Pancreas (tissue), 10 donors: Measurements from ENCODE around the gene DLG4. TPM values are rescaled to one million over a fixed set of nuclear protein-coding genes. Genes with fewer than 3 reads are reported as not detected.

Source experiments
- ATAC-seq, 4 donors: fragments of 200-7000 bp; cut with Tn5 transposase; one replicate each; pipeline versions ENCODE4 v1.8.0 to v1.9.1; 2020; ENCODE audit warnings: mild to moderate bottlenecking in 4 of 4, moderate library complexity in 4 of 4
- DNase-seq, 6 donors: peaks; one replicate each; pipeline ENCODE4 v3.0.0-alpha.2; 2020
- FAIRE-seq: peaks from 2 replicates; lab custom pipeline; 2012; peaks lifted over from hg19 to GRCh38; lab: Jason Lieb, UNC
- H3K27ac ChIP-seq, 4 donors: fragments of 200-600 bp; sonication (generic); 1 replicate in 3 of 4; 2 replicates in 1 of 4; pipeline versions ENCODE4 v1.5.0 to v1.8.0; 2020
- H3K27me3 ChIP-seq, 4 donors: fragments of 200-600 bp; one replicate each; pipeline ENCODE4 v1.8.0; 2021
- H3K36me3 ChIP-seq, 3 donors: fragments of 200-600 bp; sonication (generic) in 1 of 3; one replicate each; pipeline versions ENCODE4 v1.5.0 to v1.8.0; 2020 to 2021
- H3K4me1 ChIP-seq, 3 donors: fragments of 200-600 bp; one replicate each; pipeline ENCODE4 v1.8.0; 2021
- H3K4me3 ChIP-seq, 4 donors: fragments of 200-600 bp; sonication (generic) in 2 of 4; one replicate each; pipeline versions ENCODE4 v1.5.0 to v1.8.0; 2020 to 2021
- H3K9me3 ChIP-seq, 4 donors: fragments of 200-600 bp; one replicate each; pipeline ENCODE4 v1.8.0; 2021
- WGBS, 2 donors: extraction: QIAGEN DNeasy Blood & Tissue Kit; methylation state at CpG; one replicate each; pipeline ENCODE4 v1.1.7; 2013; 5-methylcytosine and 5-hydroxymethylcytosine counted together
- intact Hi-C, 3 donors: fragments of 100-400 bp; cut with DNase I; formaldehyde crosslinking; loops; one replicate each; pipeline versions ENCODE4 v1.11.1 to v1.14.2; 2022
- polyA plus RNA-seq, 2 donors: library from polyadenylated mRNA; stranded (reverse); fragments of 200-250 nt; gene quantifications; one replicate each; pipeline ENCODE4 v1.2.3, GENCODE V29; 2013
- total RNA-seq, 6 donors: library from RNA; stranded (reverse); fragmentation: NEBNext Ultra II Directional in 4 of 6; extraction: Animal tissue kit (Norgen Biotek cat#: 25700) in 4 of 6; gene quantifications; one replicate each; pipeline versions ENCODE4 v1.2.1 to v1.2.4, GENCODE V29; 2021 to 2023
- TF ChIP-seq, protein P1 (sequence below), 4 donors: fragments of 200-600 bp; sonication (generic) in 3 of 4; IDR thresholded peaks; one replicate each; pipeline versions ENCODE4 v1.5.0 to v1.8.0; 2021; ENCODE audit warnings: antibody characterized with exemption in 4 of 4
- donor health status: healthy with polysubstance abuse.
- donor health status: DM: no; HTN: no; CAD: no; lungs with moderate emphysema.
- donor health status: DM: no; HTN: no; CAD: no.
- donor health status: control.
- donor health status: control.
- donor health status: Bipolar disorder and iron deficiency.
- donor health status: DM: yes; HTN: yes; CAD: no.
- donor health status: DM: no; HTN: no; CAD: no.
- donor health status: DM: no; HTN: no; CAD: no.
- donor health status: DM: yes; HTN: yes; CAD: no.

Gene DLG4
- total and polyA plus RNA-seq, 8 donors = 2.8 to 19.8 (median 7.8) TPM

DNA sequence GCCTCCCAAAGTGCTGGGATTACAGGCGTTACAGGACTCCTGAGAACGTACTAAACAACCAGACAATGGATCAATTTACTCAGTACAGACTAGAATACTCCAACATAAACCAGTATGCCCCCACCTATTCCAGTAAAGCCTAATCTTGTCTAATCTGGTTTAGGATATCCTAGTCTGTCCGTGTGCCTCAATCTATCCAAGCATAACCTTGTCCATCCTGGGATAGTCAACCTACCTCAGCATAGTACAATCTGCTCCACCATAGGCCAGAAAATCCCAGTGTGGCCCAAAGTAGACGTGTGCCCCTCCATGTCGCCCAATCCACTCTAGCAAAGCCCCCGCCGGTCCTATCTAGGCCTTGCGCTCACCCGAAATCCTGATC is 14.1 kb upstream of the DLG4 start:
- TF ChIP-seq, protein P1, sequence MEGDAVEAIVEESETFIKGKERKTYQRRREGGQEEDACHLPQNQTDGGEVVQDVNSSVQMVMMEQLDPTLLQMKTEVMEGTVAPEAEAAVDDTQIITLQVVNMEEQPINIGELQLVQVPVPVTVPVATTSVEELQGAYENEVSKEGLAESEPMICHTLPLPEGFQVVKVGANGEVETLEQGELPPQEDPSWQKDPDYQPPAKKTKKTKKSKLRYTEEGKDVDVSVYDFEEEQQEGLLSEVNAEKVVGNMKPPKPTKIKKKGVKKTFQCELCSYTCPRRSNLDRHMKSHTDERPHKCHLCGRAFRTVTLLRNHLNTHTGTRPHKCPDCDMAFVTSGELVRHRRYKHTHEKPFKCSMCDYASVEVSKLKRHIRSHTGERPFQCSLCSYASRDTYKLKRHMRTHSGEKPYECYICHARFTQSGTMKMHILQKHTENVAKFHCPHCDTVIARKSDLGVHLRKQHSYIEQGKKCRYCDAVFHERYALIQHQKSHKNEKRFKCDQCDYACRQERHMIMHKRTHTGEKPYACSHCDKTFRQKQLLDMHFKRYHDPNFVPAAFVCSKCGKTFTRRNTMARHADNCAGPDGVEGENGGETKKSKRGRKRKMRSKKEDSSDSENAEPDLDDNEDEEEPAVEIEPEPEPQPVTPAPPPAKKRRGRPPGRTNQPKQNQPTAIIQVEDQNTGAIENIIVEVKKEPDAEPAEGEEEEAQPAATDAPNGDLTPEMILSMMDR (IDR thresholded peaks at IDR 0.05) = no peak
- no peak for FAIRE-seq
- WGBS, 2 donors = 0% methylated on average over 9 of the region's 9 CpGs
- peak in 2 of 4 donors; percentile 6 for ATAC-seq
- H3K27me3 ChIP-seq = no peaks in the 10 kb centered on the region
- peak overlapping the region; percentile 63 to 87 (median 80) for H3K27ac ChIP-seq
- no peak for DNase-seq
- intact Hi-C loops = no loop called here
- H3K4me1 ChIP-seq = peaks cover 3 to 34% (median 3%) of the 10 kb centered on the region in 3 donors
- H3K36me3 ChIP-seq = peaks cover 0 to 14% (median 9%) of the 10 kb centered on the region in 3 donors
- H3K4me3 ChIP-seq = peak overlapping the region; percentile 59 to 92 (median 79)
- no peaks in the 10 kb centered on the region for H3K9me3 ChIP-seq

GRCh38 chr17:7232114-7232513 is 12.5 kb upstream of the DLG4 start:
- H3K27ac ChIP-seq = no peak overlapping the region
- ATAC-seq = no peak
- TF ChIP-seq, protein P1 (IDR thresholded peaks at IDR 0.05) = no peak
- 84 to 88% methylated on average over 5 of the region's 5 CpGs for WGBS, 2 donors
- no peaks in the 10 kb centered on the region for H3K27me3 ChIP-seq
- no peak overlapping the region for H3K4me3 ChIP-seq
- no peak for DNase-seq
- intact Hi-C loops = no loop called here
- FAIRE-seq = no peak
- H3K4me1 ChIP-seq = peaks cover 3 to 34% (median 3%) of the 10 kb centered on the region in 3 donors
- H3K36me3 ChIP-seq = peaks cover 0 to 20% (median 9%) of the 10 kb centered on the region in 3 donors
- no peaks in the 10 kb centered on the region for H3K9me3 ChIP-seq

DNA sequence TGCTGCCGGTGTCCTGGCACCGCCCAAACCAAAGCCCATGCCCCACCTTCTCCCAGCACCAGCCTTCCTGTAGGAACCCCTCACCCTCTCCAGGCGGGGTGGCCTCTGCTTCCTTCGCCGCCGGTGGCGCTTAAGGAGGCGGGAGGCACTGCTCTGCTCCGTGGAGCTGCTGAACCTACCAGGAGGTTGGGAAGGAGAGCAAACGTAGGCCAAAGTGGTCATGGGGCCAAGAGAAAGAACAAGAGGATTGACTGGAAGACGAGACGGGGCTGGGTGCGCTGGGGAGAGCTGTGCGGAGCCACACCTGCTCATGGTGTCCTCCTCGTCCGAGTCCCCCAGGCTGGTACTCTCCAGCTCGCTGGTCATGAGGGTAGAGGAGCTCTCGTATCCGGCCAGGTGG is 9.9 kb upstream of the DLG4 start:
- no peak for FAIRE-seq
- no peak overlapping the region for H3K27ac ChIP-seq
- TF ChIP-seq, protein P1 (IDR thresholded peaks at IDR 0.05) = no peak
- intact Hi-C loops = no loop called here
- no peak for DNase-seq
- H3K4me1 ChIP-seq = peaks cover 0 to 16% (median 0%) of the 10 kb centered on the region in 3 donors
- H3K36me3 ChIP-seq = peaks cover 0 to 37% (median 9%) of the 10 kb centered on the region in 3 donors
- ATAC-seq = no peak
- no peaks in the 10 kb centered on the region for H3K27me3 ChIP-seq
- H3K9me3 ChIP-seq = no peaks in the 10 kb centered on the region
- no peak overlapping the region for H3K4me3 ChIP-seq
- 95 to 96% methylated on average over 13 to 19 of the region's 19 CpGs for WGBS, 2 donors

DNA sequence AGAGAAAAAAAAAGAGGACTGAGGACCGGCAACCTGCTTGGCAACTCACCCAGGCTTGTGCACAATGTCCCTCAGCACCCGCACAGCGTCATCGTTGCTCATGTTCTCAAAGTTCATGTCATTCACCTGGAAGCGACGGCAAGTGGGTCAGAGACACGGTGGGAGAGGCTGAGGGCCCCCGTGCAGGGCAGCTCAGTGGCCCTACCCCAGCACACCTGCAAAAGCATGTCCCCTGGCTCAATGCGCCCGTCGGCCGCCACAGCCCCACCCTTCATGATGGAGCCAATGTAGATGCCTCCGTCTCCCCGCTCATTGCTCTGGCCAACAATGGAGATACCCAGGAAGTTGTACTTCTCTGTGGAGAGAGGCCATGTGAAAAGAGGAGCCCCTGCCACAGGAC is 9.3 kb upstream of the DLG4 start:
- Histone ChIP-seq H3K36me3 (peaks cover 0 to 41% (median 9%) of the 10 kb centered on the region in 3 donors), H3K4me1 (peaks cover 0 to 16% (median 0%) of the 10 kb centered on the region in 3 donors), H3K27ac (no peak overlapping the region), H3K9me3 (no peaks in the 10 kb centered on the region), H3K27me3 (no peaks in the 10 kb centered on the region), H3K4me3 (no peak overlapping the region)
- no peak for DNase-seq
- TF ChIP-seq, protein P1 (IDR thresholded peaks at IDR 0.05) = no peak
- no peak for FAIRE-seq
- WGBS, 2 donors = 89 to 90% methylated on average over 14 of the region's 14 CpGs
- no peak for ATAC-seq
- intact Hi-C loops = no loop called here
